Endodermal cell (in vitro differentiated cells): ENCODE measurements around the gene PRSS1. TPM values are rescaled to one million over a fixed set of nuclear protein-coding genes. Genes with fewer than 3 reads are reported as not detected.
"Not testable (repeated sequence)": the region's sequence is repeated elsewhere in the genome, so short reads cannot be mapped to it uniquely, and the experiment has no call there.

Experiments
- DNase-seq: peaks from one replicate; pipeline ENCODE4 v3.0.0-alpha.2; 2017
- H3K27ac ChIP-seq: 2 replicates; pipeline ENCODE4 v1.5.1; 2013; ENCODE audit warnings: mild to moderate bottlenecking, low read depth, low read length, moderate library complexity
- H3K27me3 ChIP-seq: 2 replicates; pipeline ENCODE4 v1.6.1; 2013; ENCODE audit warnings: mild to moderate bottlenecking, low read length, moderate library complexity; ENCODE audit not compliant: insufficient read depth, control insufficient read depth, poor library complexity, severe bottlenecking
- H3K36me3 ChIP-seq: 2 replicates; pipeline ENCODE4 v1.7.0; 2013; ENCODE audit warnings: mild to moderate bottlenecking, low read length, moderate library complexity; ENCODE audit not compliant: control insufficient read depth, insufficient read depth
- H3K4me1 ChIP-seq: one replicate; pipeline ENCODE4 v1.7.0; 2013; ENCODE audit warnings: low read length; ENCODE audit not compliant: control insufficient read depth, insufficient read depth
- H3K4me3 ChIP-seq: 2 replicates; pipeline ENCODE4 v1.5.1; 2013; ENCODE audit warnings: mild to moderate bottlenecking, low read length, moderate library complexity
- H3K9ac ChIP-seq: 2 replicates; pipeline ENCODE4 v1.6.1; 2013; ENCODE audit warnings: mild to moderate bottlenecking, low read length, moderate library complexity; ENCODE audit not compliant: poor library complexity, severe bottlenecking; ENCODE audit errors: extremely low read depth
- H3K9me3 ChIP-seq: 2 replicates; pipeline ENCODE4 v1.6.1; 2013; ENCODE audit warnings: mild to moderate bottlenecking, low read length, moderate library complexity; ENCODE audit not compliant: control insufficient read depth
- H3K27ac Mint-ChIP-seq: 2 replicates; pipeline ENCODE4 v1.8.0; 2020; ENCODE audit warnings: mixed read lengths
- H3K27me3 Mint-ChIP-seq: 2 replicates; pipeline ENCODE4 v1.8.0; 2021; ENCODE audit warnings: mild to moderate bottlenecking, mixed read lengths; ENCODE audit not compliant: insufficient read depth
- H3K36me3 Mint-ChIP-seq: 2 replicates; pipeline ENCODE4 v1.8.0; 2020; ENCODE audit warnings: low read depth, mixed read lengths
- H3K4me1 Mint-ChIP-seq: 2 replicates; pipeline ENCODE4 v1.8.0; 2020; ENCODE audit warnings: mixed read lengths
- H3K4me3 Mint-ChIP-seq: 2 replicates; pipeline ENCODE4 v1.8.0; 2020; ENCODE audit warnings: mild to moderate bottlenecking, moderate library complexity, mixed read lengths
- H3K9me3 Mint-ChIP-seq: 2 replicates; pipeline ENCODE4 v1.8.0; 2020; ENCODE audit warnings: mild to moderate bottlenecking, mixed read lengths
- WGBS, 2 experiments: methylation state at CpG; one replicate each; pipeline versions ENCODE4 v1.1.5 to v1.1.7; 2013; ENCODE audit warnings: missing lambda C conversion rate in 2 of 2, mixed read lengths in 1 of 2; ENCODE audit not compliant: insufficient coverage in 1 of 2, insufficient read length in 1 of 2; 5-methylcytosine and 5-hydroxymethylcytosine counted together
- total RNA-seq, 2 donors: library from RNA; stranded (reverse); fragmentation: NEBNext Ultra II Directional in 1 of 2; extraction: Animal tissue kit (Norgen Biotek cat#: 25700) in 1 of 2; gene quantifications; 2 replicates in 1 of 2; 3 replicates in 1 of 2; pipeline ENCODE4 v1.2.1, GENCODE V29; 2021
- TF ChIP-seq, protein P1 (sequence below): fragments of 200-600 bp; sonication (generic); conservative IDR thresholded peaks from 2 replicates; pipeline ENCODE4 v1.5.0; 2021; ENCODE audit warnings: antibody characterized with exemption, mild to moderate bottlenecking

Gene PRSS1
- total RNA-seq, 2 donors from 2014 or later = 4.4 to 8.8 TPM

DNA sequence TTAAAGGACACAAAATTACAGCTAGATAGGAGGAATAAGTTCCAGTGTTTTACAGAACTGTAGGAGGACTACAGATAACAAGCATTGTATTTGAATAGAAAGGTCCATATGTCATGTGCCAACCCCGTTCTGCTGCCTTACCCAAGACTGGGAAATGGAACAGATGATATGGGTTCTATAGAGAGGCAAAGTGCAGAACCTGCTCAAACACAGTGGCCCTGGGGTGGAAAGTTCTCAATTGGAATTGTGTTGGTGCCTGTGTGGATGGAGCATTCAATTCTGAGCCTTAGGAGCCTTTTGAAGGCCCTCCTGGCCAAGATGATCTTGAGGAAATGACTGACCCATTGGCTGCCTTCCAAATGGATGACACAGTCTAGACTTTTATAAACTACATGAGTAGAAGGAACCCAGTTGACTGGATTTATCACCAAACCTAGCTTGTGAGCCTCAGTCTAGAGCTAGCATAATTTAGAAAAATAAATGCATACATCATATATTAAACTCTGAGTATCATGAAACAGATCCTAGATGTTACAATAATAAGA lies 4.1 kb upstream of the PRSS1 start:
- peaks cover 19% of the 10 kb centered on the region for H3K27me3 Mint-ChIP-seq
- no peaks in the 10 kb centered on the region for H3K27me3 ChIP-seq
- H3K9me3 ChIP-seq = no peaks in the 10 kb centered on the region
- no peak overlapping the region for H3K27ac ChIP-seq
- H3K4me1 ChIP-seq = peaks cover 16% of the 10 kb centered on the region
- H3K4me3 Mint-ChIP-seq = no peak overlapping the region
- TF ChIP-seq, protein P1, sequence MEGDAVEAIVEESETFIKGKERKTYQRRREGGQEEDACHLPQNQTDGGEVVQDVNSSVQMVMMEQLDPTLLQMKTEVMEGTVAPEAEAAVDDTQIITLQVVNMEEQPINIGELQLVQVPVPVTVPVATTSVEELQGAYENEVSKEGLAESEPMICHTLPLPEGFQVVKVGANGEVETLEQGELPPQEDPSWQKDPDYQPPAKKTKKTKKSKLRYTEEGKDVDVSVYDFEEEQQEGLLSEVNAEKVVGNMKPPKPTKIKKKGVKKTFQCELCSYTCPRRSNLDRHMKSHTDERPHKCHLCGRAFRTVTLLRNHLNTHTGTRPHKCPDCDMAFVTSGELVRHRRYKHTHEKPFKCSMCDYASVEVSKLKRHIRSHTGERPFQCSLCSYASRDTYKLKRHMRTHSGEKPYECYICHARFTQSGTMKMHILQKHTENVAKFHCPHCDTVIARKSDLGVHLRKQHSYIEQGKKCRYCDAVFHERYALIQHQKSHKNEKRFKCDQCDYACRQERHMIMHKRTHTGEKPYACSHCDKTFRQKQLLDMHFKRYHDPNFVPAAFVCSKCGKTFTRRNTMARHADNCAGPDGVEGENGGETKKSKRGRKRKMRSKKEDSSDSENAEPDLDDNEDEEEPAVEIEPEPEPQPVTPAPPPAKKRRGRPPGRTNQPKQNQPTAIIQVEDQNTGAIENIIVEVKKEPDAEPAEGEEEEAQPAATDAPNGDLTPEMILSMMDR = no peak
- no peaks in the 10 kb centered on the region for H3K36me3 Mint-ChIP-seq
- H3K9me3 Mint-ChIP-seq = no peaks in the 10 kb centered on the region
- no peak overlapping the region for H3K4me3 ChIP-seq
- no peak overlapping the region for H3K27ac Mint-ChIP-seq
- WGBS, 2 experiments = 91 to 100% methylated on average over 1 of the region's 1 CpG
- H3K9ac ChIP-seq = no peak overlapping the region
- DNase-seq = no peak
- H3K36me3 ChIP-seq = no peaks in the 10 kb centered on the region
- H3K4me1 Mint-ChIP-seq = peaks cover 19% of the 10 kb centered on the region

DNA sequence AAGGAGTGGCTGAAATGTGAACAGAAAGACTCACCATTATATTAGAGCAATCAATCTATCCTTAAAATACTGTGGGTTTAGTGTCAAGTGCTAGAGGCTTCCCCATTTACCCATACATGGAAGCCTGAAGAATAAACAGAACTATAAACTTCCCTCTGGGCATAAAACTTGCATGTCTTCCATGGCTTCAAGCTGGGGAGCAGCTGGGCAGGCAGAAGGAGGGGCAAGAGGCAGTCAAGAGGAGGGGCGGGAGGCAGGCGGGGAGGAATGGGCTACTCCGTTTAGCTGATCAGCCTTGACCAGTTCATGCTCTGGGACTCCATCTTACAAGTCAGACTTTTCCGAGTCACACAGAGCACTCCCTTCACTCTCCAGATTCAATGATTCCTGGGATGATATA lies 3.5 kb upstream of the PRSS1 start:
- TF ChIP-seq, protein P1 = no peak
- Mint-ChIP-seq H3K27ac (no peak overlapping the region), H3K9me3 (no peaks in the 10 kb centered on the region), H3K36me3 (no peaks in the 10 kb centered on the region), H3K4me1 (peaks cover 24% of the 10 kb centered on the region), H3K27me3 (peaks cover 19% of the 10 kb centered on the region), H3K4me3 (no peak overlapping the region)
- Histone ChIP-seq H3K9me3 (no peaks in the 10 kb centered on the region), H3K27me3 (no peaks in the 10 kb centered on the region), H3K9ac (no peak overlapping the region), H3K4me3 (no peak overlapping the region), H3K27ac (no peak overlapping the region), H3K4me1 (peaks cover 20% of the 10 kb centered on the region), H3K36me3 (no peaks in the 10 kb centered on the region)
- DNase-seq = no peak
- 96% methylated on average over 4 of the region's 4 CpGs; no CpG with 5 or more reads in 1 of the 2 experiments for WGBS, 2 experiments

DNA sequence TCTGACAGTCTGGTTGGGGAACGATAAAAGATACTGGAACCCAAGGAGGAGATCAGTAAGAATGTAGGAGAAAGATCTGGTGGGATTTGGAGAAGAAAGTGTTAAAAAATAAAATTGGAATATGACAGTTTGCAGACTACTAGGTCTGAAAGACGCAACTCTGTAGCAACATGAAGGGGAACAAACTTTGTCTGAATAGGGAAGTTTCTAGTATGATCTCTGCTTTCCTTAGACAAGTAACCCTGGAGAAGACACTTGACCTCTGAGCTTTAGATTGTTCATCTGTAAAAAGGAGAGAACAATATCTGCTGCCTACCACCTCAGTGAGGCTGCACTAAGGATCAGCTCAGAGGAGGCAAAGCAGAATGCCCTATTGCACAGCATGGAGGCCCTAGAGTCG lies 3.0 kb upstream of the PRSS1 start:
- Histone ChIP-seq H3K4me3 (no peak overlapping the region), H3K9me3 (no peaks in the 10 kb centered on the region), H3K4me1 (peaks cover 20% of the 10 kb centered on the region), H3K27ac (no peak overlapping the region), H3K27me3 (no peaks in the 10 kb centered on the region), H3K36me3 (no peaks in the 10 kb centered on the region), H3K9ac (no peak overlapping the region)
- no peaks in the 10 kb centered on the region for H3K36me3 Mint-ChIP-seq
- peaks cover 22% of the 10 kb centered on the region for H3K27me3 Mint-ChIP-seq
- no peak overlapping the region for H3K27ac Mint-ChIP-seq
- no peak for DNase-seq
- 85 to 91% methylated on average over 2 to 3 of the region's 3 CpGs for WGBS, 2 experiments
- TF ChIP-seq, protein P1 = no peak
- H3K9me3 Mint-ChIP-seq = no peaks in the 10 kb centered on the region
- H3K4me1 Mint-ChIP-seq = peaks cover 25% of the 10 kb centered on the region
- H3K4me3 Mint-ChIP-seq = no peak overlapping the region

DNA sequence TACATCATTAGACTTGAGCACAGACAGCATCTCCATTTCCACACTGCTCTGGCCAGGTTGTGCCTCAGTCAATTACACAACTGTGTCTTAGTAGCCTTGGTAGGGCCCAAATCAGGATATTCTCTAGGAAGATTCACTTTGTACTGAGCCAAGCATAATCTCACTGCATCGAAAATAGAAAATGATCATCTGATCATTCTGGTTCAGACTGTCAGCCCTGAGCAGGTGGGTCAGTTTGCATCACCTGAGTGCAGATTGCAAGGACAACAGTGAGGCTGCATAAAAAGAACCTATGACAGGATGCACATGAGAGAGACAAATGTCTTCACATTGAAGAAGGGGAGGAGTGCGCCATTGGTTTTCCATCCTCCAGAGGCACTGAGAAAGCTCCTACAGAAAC lies 862 bp upstream of the PRSS1 start:
- H3K27ac Mint-ChIP-seq, DNase-seq, H3K9ac ChIP-seq, H3K4me3 ChIP-seq, H3K9me3 Mint-ChIP-seq, H3K36me3 ChIP-seq, H3K27ac ChIP-seq, H3K9me3 ChIP-seq, H3K27me3 ChIP-seq, H3K4me3 Mint-ChIP-seq, H3K36me3 Mint-ChIP-seq: not testable (repeated sequence)
- H3K27me3 Mint-ChIP-seq = peaks cover 38% of the 10 kb centered on the region
- H3K4me1 Mint-ChIP-seq = peaks cover 25% of the 10 kb centered on the region
- H3K4me1 ChIP-seq = peaks cover 20% of the 10 kb centered on the region
- 93 to 100% methylated on average over 1 to 2 of the region's 2 CpGs for WGBS, 2 experiments
